MM.1S (cell line): ENCODE results near the gene ITGA3.

ENCODE experiments used
- DNase-seq: peaks from one replicate; pipeline ENCODE4 v3.0.0-alpha.2; 2015
- H2AFZ ChIP-seq: fragments of 300-600 bp; sonication (generic); 2 replicates; pipeline ENCODE4 v1.6.0; 2016; ENCODE audit warnings: antibody characterized with exemption, low read length
- H3F3A ChIP-seq: fragments of 300-600 bp; sonication (generic); 2 replicates; pipeline ENCODE4 v1.6.1; 2016; ENCODE audit warnings: mild to moderate bottlenecking, antibody characterized with exemption, low read length, moderate library complexity, mixed read lengths; ENCODE audit not compliant: insufficient read depth
- H3K27ac ChIP-seq: fragments of 300-600 bp; sonication (generic); 2 replicates; pipeline ENCODE4 v1.5.1; 2016; ENCODE audit warnings: mild to moderate bottlenecking, low read length
- H3K27me3 ChIP-seq: fragments of 300-600 bp; sonication (generic); replicated peaks from 2 replicates; pipeline ENCODE4 v1.6.0; 2016; ENCODE audit warnings: low read length; ENCODE audit not compliant: insufficient read depth
- H3K36me3 ChIP-seq: fragments of 300-600 bp; sonication (generic); replicated peaks from 2 replicates; pipeline ENCODE4 v1.6.1; 2016; ENCODE audit warnings: mild to moderate bottlenecking, low read length, mixed read lengths; ENCODE audit not compliant: insufficient read depth
- H3K4me1 ChIP-seq: fragments of 300-600 bp; sonication (generic); 2 replicates; pipeline ENCODE4 v1.6.1; 2016; ENCODE audit warnings: low read length, mixed read lengths
- H3K4me2 ChIP-seq: fragments of 300-600 bp; sonication (generic); 2 replicates; pipeline ENCODE4 v1.6.0; 2016; ENCODE audit warnings: low read depth, low read length
- H3K4me3 ChIP-seq: fragments of 300-600 bp; sonication (generic); 2 replicates; pipeline ENCODE4 v1.5.1; 2016; ENCODE audit warnings: low read length, mixed read lengths
- H3K79me2 ChIP-seq: fragments of 300-600 bp; sonication (generic); 2 replicates; pipeline ENCODE4 v1.6.1; 2016; ENCODE audit warnings: mixed run types, low read length, mixed read lengths
- H3K9ac ChIP-seq: fragments of 300-600 bp; sonication (generic); 2 replicates; pipeline ENCODE4 v1.6.1; 2016; ENCODE audit warnings: low read length, mixed read lengths
- H3K9me2 ChIP-seq: fragments of 300-600 bp; sonication (generic); replicated peaks from 2 replicates; pipeline ENCODE4 v1.6.1; 2016; ENCODE audit warnings: mild to moderate bottlenecking, low read length, mixed read lengths; ENCODE audit not compliant: insufficient read depth
- H3K9me3 ChIP-seq: fragments of 300-600 bp; sonication (generic); replicated peaks from 2 replicates; pipeline ENCODE4 v1.6.1; 2016; ENCODE audit warnings: mild to moderate bottlenecking, low read length, mixed read lengths; ENCODE audit not compliant: insufficient read depth
- H4K20me1 ChIP-seq: fragments of 300-600 bp; sonication (generic); 2 replicates; pipeline ENCODE4 v1.6.1; 2016; ENCODE audit warnings: mild to moderate bottlenecking, low read length, moderate library complexity, mixed read lengths; ENCODE audit not compliant: insufficient read depth
- CTCF ChIP-seq: fragments of 300-600 bp; sonication (generic); IDR thresholded peaks from 2 replicates; pipeline ENCODE4 v1.5.1; 2016; ENCODE audit warnings: antibody characterized with exemption, low read length, mixed read lengths
- EZH2 ChIP-seq: fragments of 300-600 bp; sonication (generic); optimal IDR thresholded peaks from 2 replicates; pipeline ENCODE3; 2017; ENCODE audit warnings: low read depth, mild to moderate bottlenecking, antibody characterized with exemption, low read length, mixed read lengths
- EZH2phosphoT487 ChIP-seq: fragments of 300-600 bp; sonication (generic); IDR thresholded peaks from 2 replicates; pipeline ENCODE4 v1.6.1; 2018; ENCODE audit warnings: antibody characterized with exemption, low read length

Gene ITGA3

GRCh38 chr17:50097455-50097854 lies 41.5 kb downstream of the ITGA3 start:
- Histone ChIP-seq H3K9me2 (no peaks in the 10 kb centered on the region), H3F3A (peaks cover 9% of the 10 kb centered on the region; the same call in 1 of the 2 replicates), H4K20me1 (no peaks in the 10 kb centered on the region), H3K27me3 (no peaks in the 10 kb centered on the region), H3K4me2 (no peak overlapping the region), H3K79me2 (peaks cover 21% of the 10 kb centered on the region), H3K36me3 (no peaks in the 10 kb centered on the region), H3K27ac (no peak overlapping the region), H3K9ac (no peak overlapping the region), H3K4me3 (no peak overlapping the region), H2AFZ (no peak overlapping the region), H3K9me3 (no peaks in the 10 kb centered on the region), H3K4me1 (peaks cover 8% of the 10 kb centered on the region; the same call in 1 of the 2 replicates)
- no peak for TF ChIP-seq CTCF
- no peak for TF ChIP-seq EZH2
- no peak for TF ChIP-seq EZH2phosphoT487
- no peak for DNase-seq

- H3K4me3 ChIP-seq = no peak overlapping the region
- no peak overlapping the region for H3K27ac ChIP-seq
- TF ChIP-seq CTCF = no peak
- TF ChIP-seq EZH2phosphoT487 = no peak
- no peak for TF ChIP-seq EZH2
- H3K36me3 ChIP-seq = no peaks in the 10 kb centered on the region
- peaks cover 8% of the 10 kb centered on the region; the same call in 1 of the 2 replicates for H3K4me1 ChIP-seq
- H3K9ac ChIP-seq = no peak overlapping the region
- no peaks in the 10 kb centered on the region for H3K27me3 ChIP-seq
- no peak overlapping the region for H3K4me2 ChIP-seq
- peaks cover 21% of the 10 kb centered on the region for H3K79me2 ChIP-seq
- no peak for DNase-seq
- no peaks in the 10 kb centered on the region for H4K20me1 ChIP-seq
- no peak overlapping the region for H2AFZ ChIP-seq
- H3K9me3 ChIP-seq = no peaks in the 10 kb centered on the region
- H3K9me2 ChIP-seq = no peaks in the 10 kb centered on the region
- H3F3A ChIP-seq = peaks cover 9% of the 10 kb centered on the region; the same call in 1 of the 2 replicates
Observed at GRCh38 chr17:50097926-50098325, 42.0 kb downstream of the ITGA3 start.

GRCh38 chr17:50098583-50098982 lies 42.7 kb downstream of the ITGA3 start:
- Histone ChIP-seq H3K27me3 (no peaks in the 10 kb centered on the region), H3K79me2 (peaks cover 21% of the 10 kb centered on the region), H2AFZ (no peak overlapping the region), H3K36me3 (no peaks in the 10 kb centered on the region), H3K9me3 (no peaks in the 10 kb centered on the region), H3K9me2 (no peaks in the 10 kb centered on the region), H3K4me2 (no peak overlapping the region), H3K4me1 (peaks cover 8% of the 10 kb centered on the region; the same call in 1 of the 2 replicates), H3K27ac (no peak overlapping the region), H3K9ac (no peak overlapping the region), H4K20me1 (no peaks in the 10 kb centered on the region), H3K4me3 (no peak overlapping the region), H3F3A (peaks cover 9% of the 10 kb centered on the region; the same call in 1 of the 2 replicates)
- no peak for DNase-seq
- TF ChIP-seq CTCF = no peak
- TF ChIP-seq EZH2phosphoT487 = no peak
- no peak for TF ChIP-seq EZH2
